IPS-18c (cell line): ENCODE data around the gene INSIG1.

Source experiments
- H3K4me3 ChIP-seq: 2 replicates; pipeline ENCODE4 v1.7.0; 2013; ENCODE audit warnings: low read depth, mild to moderate bottlenecking, low read length, moderate library complexity; ENCODE audit not compliant: insufficient read depth
- H3K9me3 ChIP-seq: one replicate; pipeline ENCODE4 v1.6.1; 2013; ENCODE audit warnings: mild to moderate bottlenecking, low read length, moderate library complexity; ENCODE audit not compliant: control insufficient read depth, insufficient read depth

INSIG1 gene

DNA sequence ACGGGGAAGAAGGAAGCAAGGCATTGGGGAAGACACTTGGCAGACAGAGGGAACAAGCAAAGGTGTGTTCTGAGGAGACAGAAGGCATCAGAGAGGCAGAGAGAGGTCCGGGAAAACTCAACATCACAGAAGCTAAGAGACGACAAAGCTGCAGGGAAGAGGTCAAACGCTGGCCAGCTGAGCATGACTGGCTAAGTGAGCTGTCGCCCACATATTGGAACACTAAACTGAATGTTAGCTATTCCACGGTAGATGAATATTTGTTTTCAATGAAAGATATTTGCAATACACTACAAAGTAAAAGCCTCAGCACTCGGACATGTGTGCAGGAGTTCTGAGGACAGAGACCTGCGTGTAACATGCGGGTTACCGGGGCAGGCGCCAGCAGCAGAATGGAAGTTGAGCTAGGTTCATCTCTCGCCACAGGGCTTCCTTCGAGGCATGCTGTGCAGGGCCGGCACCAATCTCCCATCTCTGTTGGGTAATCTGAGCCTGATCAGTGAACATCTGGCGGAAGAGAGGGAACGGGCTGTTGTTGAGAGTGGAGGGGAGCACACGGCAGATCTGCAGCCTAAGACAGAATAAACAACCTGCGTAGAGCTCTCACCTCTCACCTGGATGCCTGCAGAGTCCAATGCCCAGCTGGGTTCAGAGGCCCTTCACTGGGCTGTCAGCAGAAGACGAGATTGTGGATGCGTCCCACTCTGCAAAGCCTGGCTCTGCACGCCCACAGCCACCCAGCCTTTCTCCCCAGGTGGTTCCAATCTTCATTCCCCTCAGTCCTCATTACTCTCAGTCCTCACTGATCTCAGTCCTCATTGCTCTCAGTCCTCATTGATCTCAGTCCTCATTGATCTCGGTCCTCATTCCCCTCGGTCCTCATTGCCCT, 35.9 kb downstream of the INSIG1 start:
- H3K4me3 ChIP-seq = no peak overlapping the region
- no peaks in the 10 kb centered on the region for H3K9me3 ChIP-seq

GRCh38 chr7:155336812-155337602, 39.3 kb downstream of the INSIG1 start:
- no peak overlapping the region for H3K4me3 ChIP-seq
- H3K9me3 ChIP-seq = no peaks in the 10 kb centered on the region

DNA sequence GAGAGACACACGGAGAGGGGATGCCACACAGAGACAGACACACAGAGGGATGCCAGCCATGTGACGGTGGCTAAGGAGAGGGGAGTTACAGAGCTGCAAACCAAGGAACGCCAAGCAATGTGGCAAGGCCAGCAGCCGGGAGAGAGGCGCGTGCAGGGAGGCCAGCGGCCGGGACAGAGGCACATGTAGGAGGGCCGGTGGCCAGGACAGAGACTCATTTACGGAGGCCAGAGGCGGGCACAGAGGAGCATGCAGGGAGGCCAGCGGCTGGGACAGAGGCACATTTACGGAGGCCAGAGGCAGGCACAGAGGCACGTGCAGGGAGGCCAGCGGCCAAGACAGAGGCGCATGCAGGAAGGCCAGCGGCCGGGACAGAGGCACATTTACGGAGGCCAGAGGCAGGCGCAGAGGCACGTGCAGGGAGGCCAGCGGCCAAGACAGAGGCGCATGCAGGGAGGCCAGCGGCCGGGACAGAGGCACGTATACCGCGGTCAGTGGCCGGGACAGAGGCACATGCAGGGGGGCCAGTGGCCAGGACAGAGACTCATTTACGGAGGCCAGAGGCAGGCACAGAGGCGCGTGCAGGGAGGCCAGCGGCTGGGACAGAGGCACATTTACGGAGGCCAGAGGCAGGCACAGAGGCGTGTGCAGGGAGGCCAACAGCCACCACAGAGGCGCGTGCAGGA, 40.4 kb downstream of the INSIG1 start:
- no peaks in the 10 kb centered on the region for H3K9me3 ChIP-seq
- H3K4me3 ChIP-seq = no peak overlapping the region

GRCh38 chr7:155338632-155339320, 41.1 kb downstream of the INSIG1 start:
- Histone ChIP-seq H3K4me3 (no peak overlapping the region), H3K9me3 (no peaks in the 10 kb centered on the region)

DNA sequence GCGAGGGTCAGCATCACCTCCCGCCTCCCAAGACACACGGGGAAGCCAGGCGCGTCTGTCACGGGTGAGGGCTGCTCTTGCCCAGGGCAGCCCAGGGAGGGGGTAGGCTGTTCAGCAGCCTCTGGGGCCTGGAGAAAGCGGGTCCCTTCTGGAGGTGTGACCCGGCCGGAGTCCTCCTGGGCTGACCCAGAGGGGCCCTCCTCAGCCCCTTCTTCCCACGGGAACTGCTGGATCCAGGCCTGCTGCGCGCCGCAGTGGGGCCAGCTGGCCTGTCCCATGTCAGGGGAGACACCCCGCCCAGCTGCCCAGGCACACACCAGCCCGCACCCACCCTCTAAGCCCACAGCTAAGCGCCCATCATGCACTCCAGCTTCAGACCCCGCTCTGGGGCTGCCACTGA, 41.8 kb downstream of the INSIG1 start:
- Histone ChIP-seq H3K9me3 (no peaks in the 10 kb centered on the region), H3K4me3 (no peak overlapping the region)

- H3K4me3 ChIP-seq = no peak overlapping the region
These were observed 42.4 kb downstream of the INSIG1 start for GRCh38 chr7:155340071-155340531.

GRCh38 chr7:155340721-155341120, 43.0 kb downstream of the INSIG1 start:
- no peak overlapping the region for H3K4me3 ChIP-seq
- H3K9me3 ChIP-seq = no peaks in the 10 kb centered on the region

More at GRCh38 chr7:155340071-155340531, 42.4 kb downstream of the INSIG1 start:
- no peaks in the 10 kb centered on the region for H3K9me3 ChIP-seq

DNA sequence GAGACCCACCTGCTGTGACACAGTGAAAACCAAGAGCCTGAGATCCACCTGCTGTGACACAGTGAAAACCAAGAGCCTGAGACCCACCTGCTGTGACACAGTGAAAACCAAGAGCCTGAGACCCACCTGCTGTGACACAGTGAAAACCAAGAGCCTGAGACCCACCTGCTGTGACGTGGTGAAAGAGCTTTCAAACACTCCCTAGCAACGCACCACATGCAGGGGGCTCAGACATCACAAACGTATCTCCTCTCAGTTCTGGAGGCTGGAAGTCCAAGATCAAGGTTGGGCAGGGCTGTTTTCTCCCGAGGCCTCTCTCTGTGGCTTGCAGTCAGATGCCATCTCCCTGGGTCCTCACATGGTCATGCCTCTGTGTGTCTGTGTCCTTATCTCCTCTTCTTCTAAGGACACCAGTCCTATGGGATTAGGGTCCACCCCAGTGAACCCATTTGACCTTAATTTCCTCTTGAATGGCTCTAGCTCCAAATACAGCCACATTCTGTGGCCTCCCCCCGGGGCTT, 43.8 kb downstream of the INSIG1 start:
- no peak overlapping the region for H3K4me3 ChIP-seq
- H3K9me3 ChIP-seq = no peaks in the 10 kb centered on the region

DNA sequence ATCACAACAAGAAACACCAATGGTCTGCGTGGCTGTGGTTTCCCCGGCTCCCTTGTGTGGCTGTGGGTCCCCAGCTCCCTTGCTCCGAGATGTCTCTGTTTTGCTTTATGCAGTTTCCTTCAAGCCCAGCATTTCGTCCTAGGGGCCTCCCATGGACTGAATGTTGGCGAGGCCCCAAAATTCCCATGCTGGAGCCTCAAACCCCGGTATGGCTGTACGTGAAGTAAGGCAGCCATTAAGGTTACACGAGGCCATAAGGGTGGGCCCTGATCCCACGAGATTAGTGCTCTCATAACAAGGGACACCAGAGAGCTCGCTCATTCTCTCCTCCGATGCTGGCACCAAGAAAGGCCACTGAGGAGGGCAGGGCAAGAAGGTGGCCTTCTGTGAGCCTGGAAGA, 44.6 kb downstream of the INSIG1 start:
- Histone ChIP-seq H3K9me3 (no peaks in the 10 kb centered on the region), H3K4me3 (no peak overlapping the region)

DNA sequence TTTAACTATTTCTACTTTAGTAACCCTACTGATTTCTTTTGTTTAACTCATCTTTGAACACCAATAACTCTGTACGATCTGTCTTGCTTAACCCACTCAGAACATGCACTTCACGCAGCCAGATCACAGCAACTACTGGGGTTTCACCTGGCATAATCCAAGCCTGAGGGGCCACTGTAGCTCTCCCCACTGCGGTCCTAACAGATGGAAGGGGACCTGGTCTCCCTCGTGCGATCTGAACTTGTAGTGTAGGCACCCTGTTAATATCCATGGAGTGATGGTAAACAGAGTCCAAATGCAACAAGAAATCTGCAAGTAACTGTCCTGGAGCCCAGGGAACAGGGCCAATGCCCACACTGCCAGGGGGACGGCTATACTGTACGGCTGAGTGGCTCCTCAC, 45.5 kb downstream of the INSIG1 start:
- Histone ChIP-seq H3K4me3 (no peak overlapping the region), H3K9me3 (no peaks in the 10 kb centered on the region)

DNA sequence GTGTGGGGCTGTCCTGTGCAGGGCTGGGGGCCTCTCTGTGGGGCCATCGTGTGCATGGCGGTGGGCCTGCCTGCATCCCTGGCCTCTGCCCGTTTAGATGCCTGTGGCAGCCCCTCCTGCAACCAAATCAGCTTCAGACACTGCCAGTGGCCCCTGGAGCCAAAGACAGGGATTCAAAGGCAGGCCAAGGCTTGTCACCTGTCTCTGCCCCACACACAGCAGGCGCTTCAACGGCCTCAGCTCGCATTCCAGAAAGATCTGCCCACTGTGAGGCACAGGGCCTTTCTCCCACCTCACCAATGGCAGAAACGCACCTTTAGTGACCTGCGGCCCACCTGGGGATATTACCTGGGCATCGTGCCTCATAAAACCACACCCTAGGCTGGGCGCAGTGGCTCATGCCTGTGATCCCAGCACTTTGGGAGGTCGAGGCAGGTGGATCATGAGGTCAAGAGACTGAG, 46.0 kb downstream of the INSIG1 start:
- Histone ChIP-seq H3K9me3 (no peaks in the 10 kb centered on the region), H3K4me3 (no peak overlapping the region)

DNA sequence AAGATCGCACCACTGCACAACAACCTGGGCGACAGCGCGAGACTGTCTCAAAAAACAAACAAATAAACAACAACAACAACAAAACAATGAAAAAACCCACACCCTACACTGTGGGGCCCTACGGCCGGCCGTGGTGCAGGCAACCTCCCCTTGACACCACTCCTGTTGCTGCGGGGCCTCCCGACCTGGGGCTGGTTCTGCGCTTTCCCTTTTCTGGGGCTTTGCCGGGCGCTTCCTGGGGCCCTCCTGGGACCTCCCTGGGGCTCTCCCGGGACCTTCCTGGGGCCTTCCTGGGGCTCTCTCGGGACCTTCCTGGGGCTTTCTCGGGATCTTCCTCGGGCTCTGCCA, 46.6 kb downstream of the INSIG1 start:
- peak overlapping the region; percentile 57; the same call in 1 of the 2 replicates for H3K4me3 ChIP-seq
- H3K9me3 ChIP-seq = no peaks in the 10 kb centered on the region

GRCh38 chr7:155344618-155345433, 47.1 kb downstream of the INSIG1 start:
- Histone ChIP-seq H3K9me3 (no peaks in the 10 kb centered on the region), H3K4me3 (peak overlapping the region; percentile 57; the same call in 1 of the 2 replicates)

DNA sequence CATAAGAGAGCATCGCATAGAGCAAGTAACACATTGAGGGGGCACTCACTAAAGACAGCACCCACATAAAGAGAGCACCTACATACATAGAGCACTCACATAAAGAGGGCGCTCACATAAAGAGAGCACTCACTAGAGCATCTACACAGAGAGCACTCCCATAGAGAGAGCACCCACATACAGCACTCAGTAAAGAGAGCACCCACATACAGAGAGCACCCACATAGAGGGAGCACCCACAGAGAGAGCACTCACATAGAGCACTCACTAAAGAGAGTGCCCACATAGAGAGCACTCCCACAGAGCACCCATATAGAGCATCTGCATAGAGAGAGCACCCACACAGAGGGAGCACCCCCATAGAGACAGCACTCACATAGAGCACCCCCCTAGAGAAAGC, 47.8 kb downstream of the INSIG1 start:
- Histone ChIP-seq H3K9me3 (no peaks in the 10 kb centered on the region), H3K4me3 (no peak overlapping the region)

DNA sequence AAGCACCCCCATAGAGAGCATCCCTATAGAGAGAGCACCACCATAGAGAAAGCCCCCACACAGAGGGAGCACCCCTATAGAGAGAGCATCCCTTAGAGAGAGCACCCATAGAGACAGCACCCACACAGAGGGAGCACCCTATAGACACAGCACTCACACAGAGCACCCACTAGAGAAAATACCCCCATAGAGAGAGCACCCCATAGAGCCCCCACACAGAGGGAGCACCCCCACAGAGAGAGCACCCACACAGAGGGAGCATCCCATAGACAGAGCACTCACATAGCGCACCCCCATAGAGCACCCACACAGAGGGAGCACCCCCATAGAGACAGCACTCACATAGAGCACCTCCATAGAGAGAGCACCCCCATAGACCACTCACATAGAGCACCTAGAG, 48.6 kb downstream of the INSIG1 start:
- no peak overlapping the region for H3K4me3 ChIP-seq
- H3K9me3 ChIP-seq = no peaks in the 10 kb centered on the region

- Histone ChIP-seq H3K4me3 (no peak overlapping the region), H3K9me3 (no peaks in the 10 kb centered on the region)
These were observed 51.1 kb downstream of the INSIG1 start for GRCh38 chr7:155348806-155349205.
